CD14-positive monocyte (primary cell): ENCODE results near the gene SCN4B. TPM values are rescaled to one million over a fixed set of nuclear protein-coding genes. Genes with fewer than 3 reads are reported as not detected.
A peak's percentile ranks its signal among the peaks of the same experiment; 100 is the strongest.

Source experiments
- DNase-seq, 3 donors: peaks; one replicate each; pipeline ENCODE4 v3.0.0-alpha.2; 2011 to 2022
- H2AFZ ChIP-seq: 2 replicates; pipeline ENCODE4 v1.6.0; 2012; ENCODE audit warnings: mild to moderate bottlenecking, low read depth, low read length, inconsistent platforms; ENCODE audit not compliant: insufficient read depth, poor library complexity, severe bottlenecking
- H3K27ac ChIP-seq, 2 donors: 1 replicate in 1 of 2; 2 replicates in 1 of 2; pipeline ENCODE4 v1.5.1; 2012 to 2013; ENCODE audit warnings: low read length in 2 of 2, control low read depth in 1 of 2, inconsistent platforms in 1 of 2, low read depth in 1 of 2, mild to moderate bottlenecking in 1 of 2
- H3K27me3 ChIP-seq, 2 donors: one replicate each; pipeline versions ENCODE4 v1.6.0 to v1.6.1; 2011 to 2013; ENCODE audit warnings: low read length in 2 of 2; ENCODE audit not compliant: control insufficient read depth in 2 of 2, insufficient read depth in 2 of 2
- H3K36me3 ChIP-seq, 2 donors: replicated peaks in 1 of 2; 1 replicate in 1 of 2; 2 replicates in 1 of 2; pipeline versions ENCODE4 v1.5.1 to v1.6.1; 2012 to 2013; ENCODE audit warnings: low read length in 2 of 2, control low read depth in 1 of 2, inconsistent platforms in 1 of 2, mild to moderate bottlenecking in 1 of 2; ENCODE audit not compliant: insufficient read depth in 2 of 2, control insufficient read depth in 1 of 2
- H3K4me1 ChIP-seq, 2 donors: 1 replicate in 1 of 2; 2 replicates in 1 of 2; pipeline versions ENCODE4 v1.5.1 to v1.6.1; 2012 to 2013; ENCODE audit warnings: low read length in 2 of 2, control low read depth in 1 of 2, inconsistent platforms in 1 of 2, mild to moderate bottlenecking in 1 of 2, moderate library complexity in 1 of 2; ENCODE audit not compliant: insufficient read depth in 2 of 2, control insufficient read depth in 1 of 2
- H3K4me2 ChIP-seq: replicated peaks from 2 replicates; pipeline ENCODE3; 2012; ENCODE audit warnings: low read length, moderate library complexity, mild to moderate bottlenecking; ENCODE audit not compliant: poor library complexity, severe bottlenecking; ENCODE audit errors: extremely low read depth
- H3K4me3 ChIP-seq, 3 experiments: fragments of 200-600 bp in 1 of 3; sonication (generic) in 1 of 3; replicated peaks in 1 of 3; 1 replicate in 2 of 3; 2 replicates in 1 of 3; pipeline ENCODE4 v1.5.1; 2011 to 2013; ENCODE audit warnings: low read length in 3 of 3, mild to moderate bottlenecking in 3 of 3, control low read depth in 2 of 3, low read depth in 2 of 3, inconsistent platforms in 1 of 3, moderate library complexity in 1 of 3
- H3K79me2 ChIP-seq: 2 replicates; pipeline ENCODE4 v1.6.0; 2012; ENCODE audit warnings: mild to moderate bottlenecking, control low read depth, inconsistent platforms, low read length, moderate library complexity; ENCODE audit not compliant: insufficient read depth
- H3K9ac ChIP-seq: 2 replicates; pipeline ENCODE4 v1.6.0; 2017; ENCODE audit warnings: low read length, mild to moderate bottlenecking; ENCODE audit not compliant: insufficient read depth, poor library complexity, severe bottlenecking
- H3K9me3 ChIP-seq, 2 donors: replicated peaks in 1 of 2; 1 replicate in 1 of 2; 2 replicates in 1 of 2; pipeline versions ENCODE4 v1.5.1 to v1.6.1; 2012 to 2013; ENCODE audit warnings: low read length in 2 of 2, control low read depth in 1 of 2; ENCODE audit not compliant: control insufficient read depth in 1 of 2, insufficient read depth in 1 of 2
- H4K20me1 ChIP-seq: 2 replicates; pipeline ENCODE4 v1.6.0; 2012; ENCODE audit warnings: mild to moderate bottlenecking, low read length, control low read depth, moderate library complexity; ENCODE audit not compliant: insufficient read depth
- H3K27ac Mint-ChIP-seq, 7 donors: one replicate each; pipeline ENCODE4 v1.8.0; 2020; ENCODE audit warnings: mild to moderate bottlenecking in 7 of 7, mixed read lengths in 7 of 7, moderate library complexity in 6 of 7, inconsistent platforms in 2 of 7
- H3K27me3 Mint-ChIP-seq, 3 donors: one replicate each; pipeline ENCODE4 v1.8.0; 2021 to 2022; ENCODE audit warnings: low read depth in 3 of 3, mild to moderate bottlenecking in 3 of 3, mixed read lengths in 3 of 3, moderate library complexity in 3 of 3, inconsistent platforms in 1 of 3
- H3K36me3 Mint-ChIP-seq, 2 donors: one replicate each; pipeline ENCODE4 v1.8.0; 2020; ENCODE audit warnings: mixed read lengths in 2 of 2, inconsistent platforms in 1 of 2, mild to moderate bottlenecking in 1 of 2
- H3K4me1 Mint-ChIP-seq: one replicate; pipeline ENCODE4 v1.8.0; 2020; ENCODE audit warnings: mild to moderate bottlenecking, mixed read lengths
- H3K4me3 Mint-ChIP-seq, 2 donors: one replicate each; pipeline ENCODE4 v1.8.0; 2020; ENCODE audit warnings: mild to moderate bottlenecking in 2 of 2, mixed read lengths in 2 of 2, moderate library complexity in 1 of 2
- H3K9me3 Mint-ChIP-seq, 7 donors: one replicate each; pipeline ENCODE4 v1.8.0; 2020 to 2022; ENCODE audit warnings: mixed read lengths in 7 of 7, mild to moderate bottlenecking in 6 of 7, moderate library complexity in 6 of 7, inconsistent platforms in 2 of 7
- CTCF ChIP-seq: fragments of 200-600 bp; IDR thresholded peaks from one replicate; pipeline ENCODE4 v1.8.0; 2022; ENCODE audit warnings: antibody characterized with exemption, mild to moderate bottlenecking
- WGBS: methylation state at CpG from one replicate; pipeline ENCODE4 v1.1.5; 2013; ENCODE audit warnings: missing lambda C conversion rate; ENCODE audit not compliant: insufficient coverage; 5-methylcytosine and 5-hydroxymethylcytosine counted together
- intact Hi-C, 2 donors: fragments of 100-400 bp; cut with micrococcal nuclease; formaldehyde crosslinking; loops; one replicate each; pipeline versions ENCODE4 v1.15.0 to v1.15.1; 2023
- polyA plus RNA-seq, 3 donors: library from polyadenylated mRNA; depleted of rRNA in 1 of 3; unstranded in 2 of 3; stranded (reverse) in 1 of 3; fragments of 300-500 nt in 2 of 3; fragments of >200 nt in 1 of 3; fragmentation: Illumina TruSeq in 2 of 3; gene quantifications; 1 replicate in 2 of 3; 2 replicates in 1 of 3; pipeline ENCODE4 v1.2.3, GENCODE V29; 2012 to 2021

SCN4B gene
- polyA plus RNA-seq, 3 donors, result 0.76 TPM; not detected in 2

DNA sequence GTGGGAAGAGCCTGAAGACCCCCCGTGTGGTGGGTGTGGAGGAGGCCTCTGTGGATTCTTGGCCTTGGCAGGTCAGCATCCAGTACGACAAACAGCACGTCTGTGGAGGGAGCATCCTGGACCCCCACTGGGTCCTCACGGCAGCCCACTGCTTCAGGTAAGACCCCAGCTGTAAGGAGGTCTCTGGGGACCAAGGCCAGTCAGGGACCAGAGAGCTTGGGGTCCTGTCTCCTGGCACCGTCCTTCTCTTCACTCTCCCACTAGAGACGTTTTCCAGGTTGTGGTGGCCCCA is 40.9 kb downstream of the SCN4B start:
- WGBS, result 100% methylated on average over 4 of the region's 6 CpGs
- DNase-seq, result no peak
- Histone ChIP-seq H3K27ac (no peak overlapping the region), H3K9ac (no peak overlapping the region), H3K79me2 (no peaks in the 10 kb centered on the region), H4K20me1 (no peaks in the 10 kb centered on the region), H3K4me3 (no peak overlapping the region), H3K9me3 (no peaks in the 10 kb centered on the region), H3K4me1 (no peaks in the 10 kb centered on the region), H3K4me2 (no peak overlapping the region), H3K36me3 (no peaks in the 10 kb centered on the region), H2AFZ (no peak overlapping the region), H3K27me3 (no peaks in the 10 kb centered on the region)
- intact Hi-C loops, result no loop called here
- Mint-ChIP-seq H3K4me3 (no peak overlapping the region), H3K9me3 (no peaks in the 10 kb centered on the region), H3K27me3 (peaks cover 0 to 3% (median 2%) of the 10 kb centered on the region in 3 donors), H3K27ac (peak overlapping the region in 1 of 7 donors; percentile 42), H3K36me3 (no peaks in the 10 kb centered on the region), H3K4me1 (peaks cover 9% of the 10 kb centered on the region)
- no peak for TF ChIP-seq CTCF

DNA sequence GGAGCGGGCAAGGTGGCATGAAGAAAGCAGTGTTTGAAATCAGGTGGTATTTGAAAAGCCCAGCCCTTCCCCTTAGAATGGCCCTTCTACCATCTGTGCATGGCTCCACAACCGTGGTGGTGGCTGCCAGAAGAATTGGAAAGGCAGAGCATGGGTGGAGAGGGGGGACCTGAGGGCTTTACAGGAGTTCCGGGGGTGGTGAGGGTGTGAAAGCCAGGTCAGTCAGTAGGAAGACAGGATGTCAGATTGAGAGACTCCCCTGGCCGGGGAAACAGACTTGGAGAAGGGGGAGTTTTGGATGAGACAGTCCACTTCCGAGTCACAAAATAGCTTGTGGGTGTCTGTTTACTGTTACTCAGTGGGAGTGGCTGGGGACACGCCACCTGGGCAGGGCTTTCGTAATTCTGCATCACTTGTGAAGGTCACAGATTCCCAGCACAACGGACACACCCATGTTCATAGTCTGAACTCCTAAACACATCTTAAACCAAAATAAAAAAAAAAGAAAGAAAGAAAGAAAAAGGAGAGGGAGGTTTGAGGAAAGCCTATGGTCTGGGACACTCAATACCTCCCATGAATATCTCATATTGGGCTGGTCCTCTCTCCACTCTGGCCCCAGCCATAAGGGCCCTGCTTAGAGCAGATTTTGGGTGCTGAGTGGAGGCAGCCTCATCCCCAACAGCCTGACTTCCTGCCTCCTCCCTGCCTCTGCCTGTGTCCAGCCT is 41.4 kb downstream of the SCN4B start:
- no peak overlapping the region for H3K4me2 ChIP-seq
- peaks cover 0 to 3% (median 2%) of the 10 kb centered on the region in 3 donors for H3K27me3 Mint-ChIP-seq
- H3K4me1 ChIP-seq, result no peaks in the 10 kb centered on the region
- peaks cover 9% of the 10 kb centered on the region for H3K4me1 Mint-ChIP-seq
- H3K9me3 ChIP-seq, result no peaks in the 10 kb centered on the region
- no peak overlapping the region for H3K4me3 Mint-ChIP-seq
- WGBS, result 100% methylated on average over 1 of the region's 8 CpGs
- H3K36me3 ChIP-seq, result no peaks in the 10 kb centered on the region
- no peak overlapping the region for H3K9ac ChIP-seq
- H3K27ac ChIP-seq, result no peak overlapping the region
- H4K20me1 ChIP-seq, result no peaks in the 10 kb centered on the region
- H3K36me3 Mint-ChIP-seq, result no peaks in the 10 kb centered on the region
- intact Hi-C loops, result no loop called here
- H3K4me3 ChIP-seq, result no peak overlapping the region
- H3K27ac Mint-ChIP-seq, result no peak overlapping the region
- H3K27me3 ChIP-seq, result no peaks in the 10 kb centered on the region
- H2AFZ ChIP-seq, result no peak overlapping the region
- H3K79me2 ChIP-seq, result no peaks in the 10 kb centered on the region
- H3K9me3 Mint-ChIP-seq, result no peaks in the 10 kb centered on the region
- TF ChIP-seq CTCF, result no peak
- no peak for DNase-seq
